H1 (cell line): ENCODE measurements around the gene ARHGAP15. TPM values are rescaled to one million over a fixed set of nuclear protein-coding genes. Genes with fewer than 3 reads are reported as not detected.

Experiments used
- CTCF ChIA-PET: fragments of 300-600 bp; sonication (Branson Sonifier 250); formaldehyde crosslinking; loops from one replicate; lab custom pipeline; 2021; ENCODE audit not compliant: partially characterized antibody; lab: Charles Lee
- POLR2A ChIA-PET: fragments of 300-600 bp; sonication (Branson Sonifier 250); formaldehyde crosslinking; loops from one replicate; lab custom pipeline; 2021; ENCODE audit warnings: inconsistent platforms; ENCODE audit not compliant: partially characterized antibody; lab: Charles Lee
- DNase-seq, 2 experiments: peaks; one replicate each; pipeline versions ENCODE4 v3.0.0 to v3.0.0-alpha.2; 2010 to 2022; ENCODE audit warnings: low spot score in 2 of 2, low read depth in 1 of 2, mixed read lengths in 1 of 2
- FAIRE-seq: peaks from 2 replicates; lab custom pipeline; 2011; peaks lifted over from hg19 to GRCh38; lab: Jason Lieb, UNC
- H2AFZ ChIP-seq: 2 replicates; pipeline ENCODE4 v1.8.1; 2012; ENCODE audit warnings: low read length, inconsistent platforms
- H2AK5ac ChIP-seq: 2 replicates; pipeline ENCODE4 v1.6.1; 2013; ENCODE audit warnings: low read depth, low read length
- H2BK120ac ChIP-seq: replicated peaks from 2 replicates; pipeline ENCODE3; 2013; ENCODE audit warnings: low read depth, low read length, inconsistent platforms
- H2BK12ac ChIP-seq: 2 replicates; pipeline ENCODE4 v1.6.1; 2013; ENCODE audit warnings: low read depth, low read length
- H2BK15ac ChIP-seq: 2 replicates; pipeline ENCODE4 v1.6.1; 2013; ENCODE audit warnings: low read length
- H2BK20ac ChIP-seq: 2 replicates; pipeline ENCODE4 v1.6.1; 2013; ENCODE audit warnings: low read length
- H2BK5ac ChIP-seq: 2 replicates; pipeline ENCODE4 v1.6.1; 2013; ENCODE audit warnings: low read depth, low read length
- H3K14ac ChIP-seq: 2 replicates; pipeline ENCODE4 v1.6.1; 2013; ENCODE audit warnings: inconsistent platforms; ENCODE audit not compliant: insufficient read length
- H3K18ac ChIP-seq: 2 replicates; pipeline ENCODE4 v1.6.1; 2013; ENCODE audit warnings: low read length; ENCODE audit errors: extremely low read depth
- H3K23ac ChIP-seq: 2 replicates; pipeline ENCODE4 v1.6.1; 2013; ENCODE audit warnings: inconsistent platforms; ENCODE audit not compliant: insufficient read length
- H3K23me2 ChIP-seq: 2 replicates; pipeline ENCODE4 v1.6.1; 2013; ENCODE audit warnings: low read depth, low read length
- H3K27ac ChIP-seq: 2 replicates; pipeline ENCODE4 v1.6.1; 2011; ENCODE audit warnings: low read depth, low read length, inconsistent platforms
- H3K27me3 ChIP-seq, 4 experiments: replicated peaks in 1 of 4; 1 replicate in 1 of 4; 2 replicates in 3 of 4; pipeline versions ENCODE4 v1.6.1 to v1.8.1; 2011 to 2013; ENCODE audit warnings: low read length in 3 of 4, mild to moderate bottlenecking in 3 of 4, inconsistent platforms in 2 of 4, mixed read lengths in 2 of 4, moderate library complexity in 1 of 4; ENCODE audit not compliant: control insufficient read depth in 3 of 4, insufficient read depth in 3 of 4; ENCODE audit errors: extremely low read depth in 1 of 4
- H3K36me3 ChIP-seq, 4 experiments: 2 replicates each; pipeline versions ENCODE4 v1.6.1 to v1.8.1; 2011 to 2013; ENCODE audit warnings: mild to moderate bottlenecking in 4 of 4, low read length in 3 of 4, moderate library complexity in 2 of 4, control low read depth in 1 of 4, inconsistent platforms in 1 of 4; ENCODE audit not compliant: insufficient read depth in 4 of 4, control insufficient read depth in 2 of 4
- H3K4ac ChIP-seq: replicated peaks from 2 replicates; pipeline ENCODE3; 2013; ENCODE audit warnings: low read length, low read depth, mixed read lengths, inconsistent platforms; ENCODE audit not compliant: insufficient read length
- H3K4me1 ChIP-seq, 4 experiments: replicated peaks in 1 of 4; 1 replicate in 1 of 4; 2 replicates in 3 of 4; pipeline versions ENCODE4 v1.6.1 to v1.8.1; 2011 to 2013; ENCODE audit warnings: low read length in 3 of 4, inconsistent platforms in 2 of 4, mixed read lengths in 1 of 4; ENCODE audit not compliant: insufficient read depth in 4 of 4, control insufficient read depth in 3 of 4
- H3K4me2 ChIP-seq, 2 experiments: 2 replicates each; pipeline versions ENCODE4 v1.6.1 to v1.8.1; 2011 to 2013; ENCODE audit warnings: low read depth in 2 of 2, low read length in 2 of 2, control low read depth in 1 of 2, inconsistent platforms in 1 of 2, mild to moderate bottlenecking in 1 of 2; ENCODE audit not compliant: insufficient read depth in 1 of 2
- H3K4me3 ChIP-seq, 4 experiments: fragments of 200-600, 300-600 bp in 1 of 4; sonication (generic), shearing (Covaris generic), sonication (Bioruptor Twin) in 1 of 4; 2 replicates each; pipeline versions ENCODE4 v1.5.1 to v1.8.1; 2011 to 2016; ENCODE audit warnings: low read length in 4 of 4, low read depth in 3 of 4, control low read depth in 2 of 4, inconsistent platforms in 2 of 4, mild to moderate bottlenecking in 2 of 4, mixed read lengths in 1 of 4, moderate library complexity in 1 of 4; ENCODE audit not compliant: insufficient read depth in 2 of 4; ENCODE audit errors: extremely low read depth in 1 of 4
- H3K56ac ChIP-seq: replicated peaks from 2 replicates; pipeline ENCODE3; 2013; ENCODE audit warnings: low read depth, mild to moderate bottlenecking, mixed read lengths, low read length, inconsistent platforms; ENCODE audit not compliant: insufficient read length
- H3K79me1 ChIP-seq: 2 replicates; pipeline ENCODE4 v1.6.1; 2013; ENCODE audit warnings: low read depth, low read length, control low read depth
- H3K79me2 ChIP-seq, 2 experiments: 2 replicates each; pipeline versions ENCODE4 v1.6.1 to v1.8.1; 2012 to 2013; ENCODE audit warnings: low read length in 2 of 2, mild to moderate bottlenecking in 2 of 2, inconsistent platforms in 1 of 2; ENCODE audit not compliant: insufficient read depth in 2 of 2, control insufficient read depth in 1 of 2
- H3K9ac ChIP-seq, 4 experiments: replicated peaks in 1 of 4; 1 replicate in 1 of 4; 2 replicates in 3 of 4; pipeline versions ENCODE4 v1.6.1 to v1.8.1; 2011 to 2013; ENCODE audit warnings: low read depth in 3 of 4, low read length in 3 of 4, control low read depth in 2 of 4, mild to moderate bottlenecking in 2 of 4, moderate library complexity in 2 of 4, inconsistent platforms in 1 of 4; ENCODE audit errors: extremely low read depth in 1 of 4
- H3K9me3 ChIP-seq, 2 experiments: 2 replicates each; pipeline versions ENCODE4 v1.6.1 to v1.8.1; 2012 to 2013; ENCODE audit warnings: mild to moderate bottlenecking in 2 of 2, moderate library complexity in 2 of 2, control low read depth in 1 of 2, inconsistent platforms in 1 of 2, low read depth in 1 of 2, low read length in 1 of 2, mixed read lengths in 1 of 2; ENCODE audit not compliant: insufficient read depth in 2 of 2
- H4K20me1 ChIP-seq, 2 experiments: replicated peaks in 1 of 2; 2 replicates each; pipeline versions ENCODE3 to v1.8.1; 2011 to 2013; ENCODE audit warnings: inconsistent platforms in 2 of 2, low read length in 2 of 2, mild to moderate bottlenecking in 1 of 2; ENCODE audit not compliant: insufficient read depth in 2 of 2, control insufficient read depth in 1 of 2
- H4K5ac ChIP-seq: 2 replicates; pipeline ENCODE4 v1.6.1; 2013; ENCODE audit warnings: low read length, low read depth, mixed read lengths, inconsistent platforms; ENCODE audit not compliant: insufficient read length
- H4K8ac ChIP-seq: 2 replicates; pipeline ENCODE4 v1.8.0; 2013; ENCODE audit warnings: mild to moderate bottlenecking, moderate library complexity, low read length, inconsistent platforms; ENCODE audit not compliant: insufficient read depth; ENCODE audit errors: extremely low read depth
- H4K91ac ChIP-seq: replicated peaks from 2 replicates; pipeline ENCODE3; 2013; ENCODE audit warnings: low read length, mixed read lengths, inconsistent platforms; ENCODE audit not compliant: insufficient read length
- BACH1 ChIP-seq: IDR thresholded peaks from 2 replicates; pipeline ENCODE4 v1.6.1; 2012; ENCODE audit warnings: low read length, improper control_type of control experiment
- CBX8 ChIP-seq: fragments of 300-800, 300-1000 bp; sonication (generic); IDR thresholded peaks from 2 replicates; pipeline ENCODE4 v1.7.1; 2016; ENCODE audit warnings: low read depth, low read length, borderline replicate concordance
- FOSL1 ChIP-seq: IDR thresholded peaks from 2 replicates; pipeline ENCODE4 v1.6.1; 2011; ENCODE audit warnings: mild to moderate bottlenecking, low read depth, low read length, moderate library complexity; ENCODE audit not compliant: insufficient read depth
- GTF2F1 ChIP-seq: IDR thresholded peaks from 2 replicates; pipeline ENCODE4 v1.6.1; 2012; ENCODE audit warnings: low read depth, low read length, improper control_type of control experiment, borderline replicate concordance
- HDAC2 ChIP-seq, 2 experiments: fragments of 300-600 bp in 1 of 2; sonication (generic) in 1 of 2; IDR thresholded peaks; 2 replicates each; pipeline ENCODE4 v1.6.1; 2011 to 2012; ENCODE audit warnings: low read depth in 2 of 2, low read length in 2 of 2, mild to moderate bottlenecking in 2 of 2, moderate library complexity in 2 of 2, borderline replicate concordance in 1 of 2, inconsistent platforms in 1 of 2
- HDAC6 ChIP-seq: IDR thresholded peaks from one replicate; pipeline ENCODE4 v1.7.1; 2012; ENCODE audit warnings: low read depth, mild to moderate bottlenecking, inconsistent platforms, low read length, moderate library complexity
- KDM4A ChIP-seq: IDR thresholded peaks from one replicate; pipeline ENCODE4 v1.7.1; 2012; ENCODE audit warnings: low read depth, mild to moderate bottlenecking, moderate library complexity, low read length, inconsistent platforms; ENCODE audit not compliant: severe bottlenecking
- PHF8 ChIP-seq: fragments of 200-600 bp; sonication (generic); conservative IDR thresholded peaks from 2 replicates; pipeline ENCODE4 v1.7.1; 2012; ENCODE audit warnings: low read depth, mild to moderate bottlenecking, inconsistent platforms, low read length, moderate library complexity
- RAD21 ChIP-seq, 2 experiments: IDR thresholded peaks in 1 of 2; conservative IDR thresholded peaks in 1 of 2; 2 replicates each; pipeline ENCODE4 v1.6.1; 2011; ENCODE audit warnings: low read depth in 2 of 2, low read length in 2 of 2, improper control_type of control experiment in 1 of 2, inconsistent platforms in 1 of 2, mild to moderate bottlenecking in 1 of 2, moderate library complexity in 1 of 2
- RNF2 ChIP-seq: fragments of 200-900, 300-1000 bp; sonication (generic); IDR thresholded peaks from 2 replicates; pipeline ENCODE4 v1.7.1; 2016; ENCODE audit warnings: borderline replicate concordance, low read depth, mild to moderate bottlenecking, antibody characterized with exemption, low read length; ENCODE audit not compliant: poor library complexity, severe bottlenecking; ENCODE audit errors: missing control alignments
- YY1 ChIP-seq: IDR thresholded peaks from 2 replicates; pipeline ENCODE4 v1.6.1; 2011; ENCODE audit warnings: low read depth, mild to moderate bottlenecking, low read length
- WGBS, 2 experiments: shearing (Covaris generic) in 1 of 2; methylation state at CpG; one replicate each; pipeline versions ENCODE4 v1.1.6 to v1.1.7; 2013 to 2015; ENCODE audit warnings: low lambda C conversion rate in 2 of 2, mixed read lengths in 2 of 2, inconsistent platforms in 1 of 2, low coverage in 1 of 2, missing lambda C conversion rate in 1 of 2; ENCODE audit not compliant: insufficient replicate concordance in 2 of 2, insufficient coverage in 1 of 2, insufficient read length in 1 of 2; ENCODE audit errors: extremely low coverage in 1 of 2, missing lambda C conversion rate in 1 of 2; 5-methylcytosine and 5-hydroxymethylcytosine counted together
- polyA plus RNA-seq, 7 experiments: library from polyadenylated mRNA; depleted of rRNA in 3 of 7; stranded (reverse) in 5 of 7; unstranded in 2 of 7; fragments of >200 nt in 5 of 7; fragments of 200-250 nt in 2 of 7; gene quantifications; 1 replicate in 5 of 7; 2 replicates in 1 of 7; 4 replicates in 1 of 7; pipeline versions ENCODE4 v1.2.1 to v1.2.3, GENCODE V29; 2011 to 2013; ENCODE audit warnings: missing spikeins in 2 of 7, mixed read lengths in 2 of 7
- total RNA-seq: library from RNA; stranded (reverse); fragmentation: NEBNext Ultra II Directional; extraction: Animal tissue kit (Norgen Biotek cat#: 25700); gene quantifications from 2 replicates; pipeline ENCODE4 v1.2.1, GENCODE V29; 2021
- TF ChIP-seq, protein P1 (sequence below): IDR thresholded peaks from 2 replicates; pipeline ENCODE4 v1.6.1; 2011; ENCODE audit warnings: low read length, improper control_type of control experiment

The ARHGAP15 gene
- total and polyA plus RNA-seq, 2 of the 8 experiments (the other 6 are each of a cell fraction or from before 2014, with no cell fraction given) = not detected

- Histone ChIP-seq H3K23ac (no peak overlapping the region), H3K4ac (no peak overlapping the region), H2AK5ac (no peak overlapping the region), H2BK120ac (no peak overlapping the region), H3K36me3 (no peaks in the 10 kb centered on the region), H3K27me3 (no peaks in the 10 kb centered on the region), H4K20me1 (no peaks in the 10 kb centered on the region), H2AFZ (no peak overlapping the region), H4K91ac (no peak overlapping the region), H4K8ac (no peak overlapping the region), H3K79me2 (no peaks in the 10 kb centered on the region), H2BK5ac (no peak overlapping the region), H4K5ac (no peak overlapping the region), H3K9me3 (no peaks in the 10 kb centered on the region), H3K56ac (no peak overlapping the region), H3K18ac (no peak overlapping the region), H2BK12ac (no peak overlapping the region), H3K4me3 (no peak overlapping the region), H3K14ac (no peak overlapping the region), H3K79me1 (no peaks in the 10 kb centered on the region), H3K4me2 (no peak overlapping the region), H3K23me2 (no peaks in the 10 kb centered on the region), H3K4me1 (no peaks in the 10 kb centered on the region), H2BK15ac (no peak overlapping the region), H3K9ac (no peak overlapping the region), H3K27ac (no peak overlapping the region), H2BK20ac (no peak overlapping the region)
- WGBS, 2 experiments = 72% methylated on average over 1 of the region's 1 CpG; no CpG with 5 or more reads in 1 of the 2 experiments
- ChIA-PET POLR2A (no interaction called here), CTCF (interaction anchor here (1.0 kb wide), 1 partner anchor 11 kb away, joined by 6 read pairs; no protein-coding TSS in a partner anchor)
- FAIRE-seq (no peak), DNase-seq (no peak)
- no peak for TF ChIP-seq CBX8
- no peak for TF ChIP-seq GTF2F1
- no peak for TF ChIP-seq PHF8
- TF ChIP-seq FOSL1 = no peak
- no peak for TF ChIP-seq RNF2
- TF ChIP-seq HDAC6 = no peak
- no peak for TF ChIP-seq HDAC2 (IDR thresholded peaks at IDR 0.05; ENCODE audit: borderline replicate concordance in 1 of 2, low read depth in 2 of 2, low read length in 2 of 2)
- TF ChIP-seq KDM4A = no peak
- TF ChIP-seq BACH1 = no peak
- TF ChIP-seq RAD21 (IDR thresholded peaks at IDR 0.05 in 1 of 2, conservative IDR thresholded peaks at IDR 0.05 in 1 of 2; ENCODE audit: low read depth in 2 of 2, low read length in 2 of 2) = no peak
- no peak for TF ChIP-seq YY1
- TF ChIP-seq, protein P1, sequence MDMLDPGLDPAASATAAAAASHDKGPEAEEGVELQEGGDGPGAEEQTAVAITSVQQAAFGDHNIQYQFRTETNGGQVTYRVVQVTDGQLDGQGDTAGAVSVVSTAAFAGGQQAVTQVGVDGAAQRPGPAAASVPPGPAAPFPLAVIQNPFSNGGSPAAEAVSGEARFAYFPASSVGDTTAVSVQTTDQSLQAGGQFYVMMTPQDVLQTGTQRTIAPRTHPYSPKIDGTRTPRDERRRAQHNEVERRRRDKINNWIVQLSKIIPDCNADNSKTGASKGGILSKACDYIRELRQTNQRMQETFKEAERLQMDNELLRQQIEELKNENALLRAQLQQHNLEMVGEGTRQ = no peak
Measured at GRCh38 chr2:143697744-143698143, 568.5 kb downstream of the ARHGAP15 start.
